ENCODE measurements around the gene SPINK14. TPM values are rescaled to one million over a fixed set of nuclear protein-coding genes. Genes with fewer than 3 reads are reported as not detected.

SPINK14 gene, protein sequence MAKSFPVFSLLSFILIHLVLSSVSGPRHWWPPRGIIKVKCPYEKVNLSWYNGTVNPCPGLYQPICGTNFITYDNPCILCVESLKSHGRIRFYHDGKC
- total RNA-seq: not detected

DNA sequence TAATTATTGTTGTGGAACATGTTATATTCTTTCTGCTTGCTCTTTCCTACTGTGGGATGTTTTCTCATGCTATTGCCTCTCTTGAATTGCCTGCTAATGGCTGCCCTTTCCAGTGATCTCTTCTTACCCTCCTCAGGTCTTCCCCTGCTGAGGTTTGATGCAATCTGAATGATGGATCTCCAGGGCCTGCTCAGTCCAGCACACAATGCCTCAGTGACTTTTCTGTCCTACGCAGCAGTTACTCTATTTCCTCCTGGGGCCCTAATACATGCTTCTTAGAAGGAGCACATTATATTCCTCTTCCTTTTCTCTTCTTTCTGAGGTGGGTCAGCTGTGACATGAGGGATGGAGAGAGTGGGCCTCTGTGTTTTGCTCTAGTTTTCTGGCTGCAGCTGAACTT is at the start of gene SPINK14:
Gene SPINK14, plus strand, starts transcription at position 301 of the 400 bp plus-strand sequence. CDS start 1,187 bp downstream, outside the sequence.
- H3K4me3 ChIP-seq: no peak within 1 kb of the TSS
- TF ChIP-seq CTCF (IDR thresholded peaks at IDR 0.05): no peak
- TF ChIP-seq POLR2AphosphoS5 (IDR thresholded peaks at IDR 0.05): no peak
- no peak for TF ChIP-seq POLR2A (IDR thresholded peaks at IDR 0.05)
- H3K9me3 ChIP-seq: no peaks in the 10 kb centered on the region
- H3K27me3 ChIP-seq: no peaks in the 10 kb centered on the region
- H3K27ac ChIP-seq: no peak within 1 kb of the TSS
- no peak for DNase-seq (ENCODE audit: low spot score in 2 of 2)
- no peaks in the 10 kb centered on the region for H3K36me3 ChIP-seq
- no peaks in the 10 kb centered on the region for H3K4me1 ChIP-seq
- intact Hi-C loops (cut with DNase I; ENCODE audit: low total_unique reads): no loop called here

- H3K9me3 ChIP-seq: no peaks in the 10 kb centered on the region
- no peaks in the 10 kb centered on the region for H3K36me3 ChIP-seq
- no peak overlapping the region for H3K27ac ChIP-seq
- TF ChIP-seq CTCF (IDR thresholded peaks at IDR 0.05) (no peak), POLR2A (IDR thresholded peaks at IDR 0.05) (no peak), POLR2AphosphoS5 (IDR thresholded peaks at IDR 0.05) (no peak)
- no peaks in the 10 kb centered on the region for H3K4me1 ChIP-seq
- no peaks in the 10 kb centered on the region for H3K27me3 ChIP-seq
- H3K4me3 ChIP-seq: no peak overlapping the region
- intact Hi-C loops (cut with DNase I; ENCODE audit: low total_unique reads): no loop called here
- no peak for DNase-seq (ENCODE audit: low spot score in 2 of 2)
Observed at GRCh38 chr5:148120317-148120716, 48.0 kb upstream of the SPINK14 start.

- no peak for DNase-seq (ENCODE audit: low spot score in 2 of 2)
- Histone ChIP-seq H3K27ac (no peak overlapping the region), H3K27me3 (no peaks in the 10 kb centered on the region), H3K9me3 (no peaks in the 10 kb centered on the region), H3K4me3 (no peak overlapping the region), H3K36me3 (no peaks in the 10 kb centered on the region), H3K4me1 (no peaks in the 10 kb centered on the region)
- TF ChIP-seq CTCF (IDR thresholded peaks at IDR 0.05) (no peak), POLR2AphosphoS5 (IDR thresholded peaks at IDR 0.05) (no peak)
- intact Hi-C loops (cut with DNase I; ENCODE audit: low total_unique reads): no loop called here
Observed at GRCh38 chr5:148125641-148126040, 42.7 kb upstream of the SPINK14 start.

DNA sequence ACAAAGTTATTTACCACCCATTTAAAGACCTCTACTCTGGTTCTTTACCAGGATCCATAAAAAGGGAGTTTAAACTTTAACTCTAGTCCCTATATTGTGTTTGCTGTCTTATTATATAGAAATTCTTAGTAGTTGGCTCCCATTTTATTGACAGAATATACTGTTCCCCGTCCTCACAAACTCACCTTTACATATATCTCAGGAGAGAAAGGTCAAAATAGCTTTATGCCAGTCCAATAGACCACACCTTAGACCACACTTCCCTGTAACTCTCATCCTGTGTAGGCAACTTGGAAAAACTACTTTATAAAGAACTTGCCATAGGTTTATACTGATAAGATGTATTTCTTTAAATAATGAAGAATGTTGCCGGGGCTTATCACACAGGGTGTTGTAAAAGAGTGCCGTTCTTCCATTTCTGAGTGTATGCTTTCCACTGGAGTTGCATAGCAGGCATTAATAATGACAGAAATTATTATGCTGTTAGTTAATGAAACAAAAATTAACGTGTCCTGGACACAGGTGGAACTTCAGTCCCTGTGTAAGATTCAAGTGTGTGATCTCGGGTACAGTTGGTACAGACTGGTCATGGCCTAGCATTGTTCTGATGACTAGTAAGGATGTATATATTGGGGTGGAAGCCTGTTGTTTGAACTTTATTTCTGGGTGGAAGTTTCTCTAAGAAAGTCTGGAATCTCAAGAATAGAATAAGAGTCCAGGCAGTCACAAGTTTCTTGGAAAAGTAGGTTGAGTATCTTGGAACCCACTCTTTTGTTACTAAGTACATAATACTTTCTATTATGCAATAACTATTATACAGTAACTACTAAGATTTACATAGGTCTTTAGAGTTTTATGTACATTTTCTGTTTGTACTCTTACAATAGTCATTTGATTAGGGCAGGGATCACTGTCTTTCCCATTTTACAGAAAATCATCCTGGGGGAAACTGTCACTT is 33.0 kb upstream of the SPINK14 start:
- no peak for DNase-seq (ENCODE audit: low spot score in 2 of 2)
- TF ChIP-seq POLR2A (IDR thresholded peaks at IDR 0.05) (no peak), POLR2AphosphoS5 (IDR thresholded peaks at IDR 0.05) (no peak), CTCF (IDR thresholded peaks at IDR 0.05) (no peak)
- H3K27me3 ChIP-seq: no peaks in the 10 kb centered on the region
- H3K4me3 ChIP-seq: no peak overlapping the region
- no peaks in the 10 kb centered on the region for H3K4me1 ChIP-seq
- intact Hi-C loops (cut with DNase I; ENCODE audit: low total_unique reads): no loop called here
- no peak overlapping the region for H3K27ac ChIP-seq
- H3K9me3 ChIP-seq: no peaks in the 10 kb centered on the region
- no peaks in the 10 kb centered on the region for H3K36me3 ChIP-seq

- Histone ChIP-seq H3K27me3 (no peaks in the 10 kb centered on the region), H3K4me1 (no peaks in the 10 kb centered on the region), H3K4me3 (no peak overlapping the region), H3K27ac (no peak overlapping the region), H3K9me3 (no peaks in the 10 kb centered on the region), H3K36me3 (no peaks in the 10 kb centered on the region)
- TF ChIP-seq CTCF (IDR thresholded peaks at IDR 0.05) (no peak), POLR2A (IDR thresholded peaks at IDR 0.05) (no peak), POLR2AphosphoS5 (IDR thresholded peaks at IDR 0.05) (no peak)
- intact Hi-C loops (cut with DNase I; ENCODE audit: low total_unique reads): no loop called here
- DNase-seq (ENCODE audit: low spot score in 2 of 2): no peak
Observed at GRCh38 chr5:148140846-148141245, 27.5 kb upstream of the SPINK14 start.
